Measurements from ENCODE around the gene PCBP1. TPM values are rescaled to one million over a fixed set of nuclear protein-coding genes. Genes with fewer than 3 reads are reported as not detected.
"Not testable (repeated sequence)": the region's sequence is repeated elsewhere in the genome, so short reads cannot be mapped to it uniquely, and the experiment has no call there.

Gene PCBP1
- total RNA-seq, 2 donors from 2014 or later, result 385 to 468 TPM

DNA sequence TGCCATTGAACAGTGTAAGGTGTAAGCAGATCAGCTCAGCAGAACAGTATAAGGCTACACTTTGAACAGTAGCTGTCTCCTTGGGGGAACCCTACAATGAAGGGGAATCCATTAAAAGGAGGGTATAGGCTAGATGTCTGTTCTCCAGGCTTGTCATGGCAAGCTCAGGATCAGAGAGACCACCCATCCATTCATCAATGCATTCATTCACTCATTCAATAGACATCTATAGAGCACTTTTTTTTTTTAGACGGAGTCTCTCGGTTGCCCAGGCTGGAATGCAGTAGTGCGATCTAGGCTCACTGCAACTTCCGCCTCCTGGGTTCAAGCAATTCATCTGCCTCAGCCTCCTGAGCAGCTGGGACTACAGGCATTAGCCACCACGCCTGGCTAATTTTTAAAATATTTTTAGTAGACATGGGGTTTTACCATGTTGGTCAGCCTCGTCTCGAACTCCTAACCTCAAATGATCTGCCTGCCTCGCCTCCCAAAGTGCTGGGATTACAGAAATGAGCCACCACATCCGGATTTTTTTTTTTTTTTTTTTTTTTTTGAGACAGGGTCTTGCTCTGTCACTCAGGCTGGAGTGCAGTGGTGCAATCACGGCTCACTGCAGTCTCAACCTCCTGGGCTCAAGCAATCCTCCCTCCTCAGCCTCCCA is 47.2 kb downstream of the PCBP1 start:
- not testable (repeated sequence) for H3K27me3 Mint-ChIP-seq; ATAC-seq (replicated peaks); H3K9me3 Mint-ChIP-seq

More for the DNA sequence above, 47.2 kb downstream of the PCBP1 start:
- Mint-ChIP-seq H3K36me3 (ENCODE audit: low read depth) (peaks cover 56% of the 10 kb centered on the region), H3K27ac (peak overlapping the region; percentile 99), H3K4me1 (peaks cover 51% of the 10 kb centered on the region), H3K4me3 (peak overlapping the region; percentile 93)

Other genes starting within 250 kb of the PCBP1 start
- 10 to 100 TPM; 54.9 to 60.1 TPM for gene SNRNP27, start 193.5 kb upstream of the PCBP1 start, total RNA-seq
- gene MXD1, start 172.4 kb upstream of the PCBP1 start, total RNA-seq, result 10 to 100 TPM; 14.8 to 40.6 TPM
- gene ASPRV1, start 125.8 kb upstream of the PCBP1 start, total RNA-seq, result 1 to 10 TPM in 1 of 2 donors, under 1 TPM in 1; 0.73 to 3.4 TPM
- gene C2orf42, start 103.5 kb downstream of the PCBP1 start, total RNA-seq, result 10 to 100 TPM; 24.0 to 37.3 TPM
- 10 to 100 TPM; 88.2 to 95.6 TPM for gene TIA1, start 161.2 kb downstream of the PCBP1 start, total RNA-seq
- gene PCYOX1, start 170.7 kb downstream of the PCBP1 start, total RNA-seq, result 10 to 100 TPM; 18.2 to 24.7 TPM
- gene SNRPG, start 206.3 kb downstream of the PCBP1 start, total RNA-seq, result 100 to 1,000 TPM; 232 to 441 TPM
- gene FAM136A, start 214.6 kb downstream of the PCBP1 start, total RNA-seq, result 10 to 100 TPM; 32.5 to 69.2 TPM

Data from activated T-helper 17 cell treated with anti-CD3 and anti-CD28 coated beads, Interleukin-2, amount 50 U/mL, for 72 hours (primary cell).